Cortex of kidney (tissue), 1 donor: ENCODE measurements around the gene GRIK3.

Experiments used
- DNase-seq: peaks from one replicate; lab custom pipeline; 2025; lab: John Stamatoyannopoulos, UW

The GRIK3 gene

DNA sequence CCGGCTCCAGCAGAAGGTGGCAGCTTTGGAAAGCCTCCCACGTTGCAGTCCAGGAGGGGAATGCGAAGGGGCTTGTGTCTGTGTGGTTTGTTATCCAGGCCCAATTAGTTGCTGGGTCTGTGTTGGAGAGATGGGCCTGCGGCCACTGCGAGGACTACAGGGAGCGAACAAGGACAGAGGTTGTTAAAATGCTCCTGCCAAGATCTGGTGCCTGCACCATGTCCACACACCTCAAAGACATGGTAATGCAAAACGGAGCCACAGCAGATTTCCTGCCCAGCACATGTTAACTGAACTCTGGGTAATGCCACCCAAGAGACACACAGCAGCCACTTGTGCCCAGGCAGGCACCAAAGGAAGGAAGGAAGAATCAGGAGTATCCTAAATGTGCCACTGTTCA lies 18.6 kb downstream of the GRIK3 start:
- DNase-seq, result no peak

DNA sequence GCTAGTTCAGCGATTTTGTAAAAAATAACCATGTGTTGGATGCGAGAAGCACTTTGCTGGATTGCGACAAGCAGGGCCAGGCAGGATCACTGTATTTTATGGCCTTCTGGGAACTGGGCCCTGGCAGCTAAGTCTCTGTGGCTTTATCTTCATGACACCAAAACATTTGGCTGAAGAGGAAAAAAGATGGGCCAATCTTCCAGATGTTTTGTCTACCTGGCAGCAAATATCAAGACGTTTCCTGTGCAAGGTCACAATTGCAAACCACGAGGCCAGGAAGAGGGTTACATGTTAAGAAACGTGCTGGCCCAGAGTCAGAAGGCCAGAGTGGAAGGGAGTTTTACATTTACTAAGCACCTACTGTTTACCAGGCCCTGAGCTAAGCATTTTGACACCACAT lies 22.1 kb downstream of the GRIK3 start:
- no peak for DNase-seq

DNA sequence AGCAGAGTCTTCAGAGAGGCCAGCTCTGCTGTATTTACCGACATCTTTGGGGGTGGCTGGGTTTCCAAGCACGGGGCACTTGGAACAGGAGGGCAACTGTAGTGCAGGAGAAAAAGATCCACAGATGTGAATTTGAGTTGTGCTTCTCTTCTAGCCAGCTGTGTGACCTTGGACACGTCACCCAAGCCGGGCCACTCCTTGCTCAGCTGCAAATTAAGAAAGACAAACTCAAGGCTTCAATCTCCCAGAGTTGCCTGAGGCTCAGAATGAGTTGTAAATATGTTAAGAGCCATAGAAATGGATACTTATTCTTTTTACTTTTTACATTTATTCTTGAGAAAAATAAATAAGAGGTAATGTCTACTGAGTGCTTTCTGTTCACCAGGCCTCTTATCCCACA lies 24.3 kb downstream of the GRIK3 start:
- DNase-seq, result no peak

DNA sequence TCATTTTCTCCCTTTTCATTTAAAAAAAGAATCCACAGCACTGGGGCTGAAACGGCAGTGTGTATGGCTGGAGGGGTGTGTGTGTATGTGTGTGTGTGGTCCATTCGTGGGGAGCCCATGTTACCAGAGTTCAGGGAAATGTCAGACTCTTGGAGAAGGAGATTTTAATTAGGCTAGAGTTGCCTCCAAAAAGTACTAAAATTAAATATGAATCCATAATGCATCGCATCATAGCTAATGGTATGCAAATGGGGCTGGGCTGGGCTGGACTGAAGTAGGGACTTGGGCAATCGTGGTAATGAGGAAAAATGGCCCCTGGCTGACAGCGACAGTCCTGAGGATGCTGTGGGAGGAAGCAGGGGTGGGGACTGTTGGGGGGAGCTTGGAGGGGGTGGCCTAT lies 24.8 kb downstream of the GRIK3 start:
- DNase-seq, result no peak

DNA sequence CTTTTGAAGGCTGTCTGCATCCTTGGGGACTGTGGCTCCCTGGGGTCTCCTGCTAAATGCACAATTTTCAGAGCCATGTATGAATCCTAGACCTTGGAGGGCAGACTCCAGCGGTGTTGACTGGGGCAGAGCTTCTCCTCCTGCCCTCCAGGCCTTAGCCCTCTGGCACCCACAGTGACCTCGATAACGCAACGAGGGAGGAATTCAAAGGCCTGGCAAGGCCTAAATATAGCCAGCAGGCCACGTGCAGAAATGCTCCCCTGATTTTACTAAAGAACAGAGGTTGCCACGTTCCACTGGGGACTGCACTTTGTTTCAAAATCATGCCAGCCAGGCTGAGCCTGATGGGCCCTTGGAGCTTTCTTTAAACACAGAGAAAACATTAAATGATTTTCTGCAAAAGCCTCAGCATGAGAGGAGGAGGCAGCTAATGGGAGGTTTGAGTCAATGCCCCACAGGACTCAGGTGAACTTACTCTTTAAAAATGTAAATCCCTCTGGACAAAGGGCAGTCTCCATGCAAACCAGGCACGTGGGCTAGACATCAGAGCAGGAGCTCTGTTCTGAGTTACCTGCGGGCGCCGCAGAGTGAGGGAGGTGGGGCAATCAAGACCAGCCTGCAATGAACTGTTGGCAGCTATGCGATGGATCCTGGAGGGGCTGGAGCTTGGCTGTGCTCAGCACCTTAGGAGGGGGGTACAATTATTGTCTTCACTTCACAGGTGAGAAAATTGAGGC lies 28.0 kb downstream of the GRIK3 start:
- no peak for DNase-seq

DNA sequence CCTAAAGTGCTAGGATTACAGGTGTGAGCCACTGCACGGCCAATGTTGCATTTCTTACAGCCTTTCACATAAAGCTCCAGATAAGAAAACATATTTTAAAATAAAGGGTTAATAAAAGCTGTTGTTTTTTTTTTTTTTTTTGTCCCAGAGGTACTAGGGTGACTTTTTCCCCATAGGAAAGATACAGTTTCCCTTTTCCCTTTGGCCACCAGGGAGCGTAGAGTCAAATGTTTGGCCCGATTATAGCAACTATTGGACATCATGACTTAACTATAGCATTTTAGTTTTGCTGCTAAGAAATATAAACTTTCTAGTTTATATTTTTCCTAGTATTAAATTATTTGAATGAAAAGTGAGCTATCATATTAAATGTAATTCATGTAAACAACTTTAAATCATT lies 31.4 kb downstream of the GRIK3 start:
- DNase-seq, result no peak

DNA sequence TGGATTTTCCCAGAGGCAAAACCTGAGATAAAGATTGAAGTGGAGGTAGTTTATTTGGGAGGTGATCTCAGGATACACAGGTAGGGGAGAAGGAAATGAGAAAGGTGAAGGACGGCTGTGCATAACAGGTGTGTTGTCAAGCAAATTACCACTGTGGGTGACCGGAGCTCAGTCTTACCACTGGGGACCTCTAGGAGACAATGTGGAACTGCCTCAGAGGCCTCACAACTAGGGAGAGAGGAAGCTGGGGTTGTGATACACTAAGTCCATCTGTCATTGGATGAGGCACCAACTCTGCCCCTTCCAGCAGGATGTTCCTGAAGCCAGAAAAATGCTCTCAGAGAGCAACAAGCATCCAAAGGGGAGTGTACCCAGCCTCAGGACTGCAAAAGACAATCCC lies 32.6 kb downstream of the GRIK3 start:
- DNase-seq, result no peak

DNA sequence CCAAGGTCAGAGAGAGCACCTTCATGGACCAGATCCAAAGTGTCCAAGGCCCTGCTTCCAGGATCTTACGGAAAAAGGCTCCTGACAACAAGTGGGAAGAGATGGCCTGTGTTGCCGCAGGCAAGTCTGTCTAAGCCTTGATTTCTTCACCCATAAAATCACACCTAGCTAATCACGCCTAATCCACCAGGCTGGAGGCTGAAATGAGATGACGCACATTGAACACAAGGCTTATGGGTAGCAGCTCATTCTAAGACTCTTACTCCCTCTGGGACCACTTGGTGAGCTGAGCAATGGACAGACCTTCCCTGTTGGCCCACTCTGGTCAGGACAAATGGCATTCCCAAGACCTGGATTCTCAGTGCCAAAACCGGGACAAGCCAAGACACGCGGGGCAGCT lies 38.2 kb downstream of the GRIK3 start:
- DNase-seq, result no peak

DNA sequence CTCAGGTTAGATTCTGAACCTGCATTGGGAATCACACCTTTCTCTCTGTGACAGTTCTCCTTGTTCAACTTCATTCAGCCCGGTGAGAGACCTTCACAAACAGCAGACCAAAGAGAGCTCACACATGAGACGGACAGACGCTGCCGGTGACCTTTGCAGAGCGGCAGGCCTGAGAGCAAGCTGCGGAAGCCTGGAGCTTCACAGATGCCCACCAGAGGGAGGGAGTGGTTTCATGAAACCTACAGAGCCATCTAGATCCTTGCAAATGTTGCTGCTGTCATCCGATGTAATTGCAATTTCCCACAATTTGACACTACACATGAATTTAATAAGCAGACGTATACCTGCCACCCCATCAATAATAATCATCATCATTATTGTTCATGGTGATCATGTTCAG lies 39.4 kb downstream of the GRIK3 start:
- DNase-seq, result no peak

DNA sequence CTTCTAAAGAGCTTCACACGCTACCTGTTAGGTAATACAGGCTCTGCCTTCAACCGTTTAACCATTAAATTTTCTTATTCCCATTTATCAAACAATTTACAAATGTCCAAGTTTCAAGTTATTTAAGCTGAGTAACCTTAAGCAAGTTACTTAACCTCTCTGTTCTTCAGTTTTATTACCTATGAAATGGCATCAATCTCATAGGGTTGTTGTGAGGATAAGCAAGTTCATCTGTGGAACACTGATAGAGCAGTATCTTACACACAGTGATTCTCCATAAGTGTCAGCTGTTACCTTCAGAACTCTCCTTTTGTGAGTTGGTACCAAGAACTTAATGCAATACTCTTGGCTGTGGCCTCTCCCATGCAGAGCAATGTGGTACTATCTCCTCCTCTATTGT lies 40.0 kb downstream of the GRIK3 start:
- no peak for DNase-seq

DNA sequence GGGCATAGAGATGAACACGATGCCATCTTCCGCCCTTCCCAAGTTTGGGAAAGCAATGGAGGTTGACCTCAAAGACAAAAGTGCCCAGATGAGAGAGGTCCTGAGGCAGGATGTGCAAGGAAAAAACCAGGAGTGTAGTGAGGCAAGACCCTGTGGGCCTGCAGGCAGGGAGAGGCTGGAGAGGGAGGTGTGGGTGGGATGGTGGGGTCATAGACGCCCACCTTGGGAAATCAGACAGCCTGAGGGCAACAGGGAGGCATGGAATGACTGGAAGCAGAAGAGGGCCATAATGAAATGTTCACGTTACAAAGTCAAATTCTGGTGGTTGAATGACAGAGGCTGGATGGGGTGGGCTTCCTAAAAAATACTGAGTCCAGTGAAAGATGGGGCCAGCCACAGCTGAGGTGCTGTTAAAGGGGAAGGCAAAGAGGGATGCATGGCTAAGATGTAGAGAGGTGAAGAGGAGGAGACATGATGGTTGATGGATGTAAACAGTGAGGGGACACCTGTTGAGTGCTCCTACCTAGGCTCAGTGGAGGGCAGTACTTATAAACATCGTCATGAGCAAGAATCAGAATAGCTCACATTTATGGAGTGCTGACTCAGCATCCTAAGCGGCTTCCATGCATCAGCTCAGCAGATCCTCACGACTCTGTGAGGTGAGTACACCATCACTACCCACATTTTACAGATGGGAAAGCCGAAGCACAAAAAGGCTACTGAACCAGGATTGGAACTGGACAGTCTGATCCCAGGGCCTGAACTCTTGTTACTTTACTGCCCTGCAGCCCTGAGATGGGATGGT lies 42.0 kb downstream of the GRIK3 start:
- DNase-seq, result no peak

DNA sequence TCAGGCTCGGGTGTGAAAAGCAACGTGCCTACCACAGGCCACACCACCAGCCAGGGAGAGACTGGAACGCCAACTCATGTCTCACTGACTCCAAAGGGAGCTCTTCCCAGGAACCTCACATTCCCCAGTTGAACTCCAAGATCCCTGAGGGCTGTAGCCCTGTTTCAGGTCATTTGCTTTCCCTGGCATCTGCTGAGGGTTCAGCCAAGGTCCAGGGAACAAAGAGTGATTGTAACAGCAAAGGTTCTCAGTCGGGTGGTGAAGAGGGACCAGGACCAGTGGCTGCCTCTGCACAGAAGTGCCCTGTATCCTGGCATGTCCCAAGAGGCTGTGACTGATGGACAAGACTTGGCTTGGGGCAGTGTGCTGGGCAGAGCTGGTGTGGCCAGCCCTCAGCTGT lies 42.8 kb downstream of the GRIK3 start:
- DNase-seq, result no peak

DNA sequence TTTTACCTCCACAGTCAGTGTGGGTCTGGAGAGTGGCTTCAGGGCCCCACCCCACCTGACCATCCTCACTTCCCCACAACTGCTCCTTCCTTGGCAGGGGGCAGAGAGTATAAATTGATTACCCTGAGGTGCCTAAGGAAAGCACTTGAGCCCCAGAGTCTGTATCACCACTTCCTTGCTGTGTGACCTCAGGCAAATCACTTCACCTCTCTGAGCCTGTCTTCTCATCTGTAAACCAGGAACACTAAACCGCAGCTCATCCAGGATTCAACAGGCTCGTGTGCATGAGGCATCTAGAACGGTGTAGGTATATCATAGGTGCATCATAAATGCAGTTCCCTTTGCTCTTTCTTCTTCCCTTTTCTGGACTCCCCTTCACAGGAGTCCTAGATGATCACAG lies 43.4 kb downstream of the GRIK3 start:
- no peak for DNase-seq

DNA sequence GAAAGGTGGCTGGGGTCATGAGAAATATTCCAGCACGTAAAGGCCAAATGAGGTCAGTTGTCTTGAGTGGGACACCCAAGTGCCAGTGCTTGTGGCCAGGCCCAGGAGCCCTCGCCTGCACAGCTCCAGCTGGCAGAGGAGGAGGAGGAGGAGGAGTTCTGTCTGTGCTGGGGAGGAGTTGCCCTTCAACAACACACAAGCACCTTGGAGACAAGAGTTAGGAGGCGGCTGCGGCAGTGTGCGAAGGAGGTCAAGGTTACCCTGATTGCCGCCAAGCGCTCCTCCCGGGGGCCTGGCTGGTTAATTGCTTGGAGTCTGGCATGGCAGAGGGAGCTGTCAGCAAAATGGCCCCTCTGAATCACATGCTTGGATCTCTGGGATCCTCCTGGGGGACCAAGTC lies 45.1 kb downstream of the GRIK3 start:
- no peak for DNase-seq

DNA sequence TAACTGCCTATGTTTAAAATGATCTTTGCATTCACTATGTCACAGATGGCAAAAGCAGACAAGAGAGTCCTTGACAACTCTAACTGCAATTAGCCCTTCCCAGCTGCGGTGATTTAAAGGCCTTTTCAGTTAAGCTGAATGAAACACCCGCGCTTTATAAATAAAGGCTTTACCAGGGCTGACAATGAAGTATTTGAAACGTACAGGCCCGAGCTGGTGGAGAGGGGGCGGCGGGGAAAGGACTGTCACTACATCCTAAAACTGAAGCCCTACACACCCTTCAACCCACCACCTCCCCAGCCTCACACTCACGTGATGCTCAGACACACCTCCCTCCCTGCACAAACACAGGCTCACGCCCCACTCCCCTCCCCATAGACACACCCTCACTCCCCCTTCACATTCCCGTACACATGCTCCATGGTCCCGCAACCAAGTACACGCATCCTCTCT lies 45.5 kb downstream of the GRIK3 start:
- no peak for DNase-seq

DNA sequence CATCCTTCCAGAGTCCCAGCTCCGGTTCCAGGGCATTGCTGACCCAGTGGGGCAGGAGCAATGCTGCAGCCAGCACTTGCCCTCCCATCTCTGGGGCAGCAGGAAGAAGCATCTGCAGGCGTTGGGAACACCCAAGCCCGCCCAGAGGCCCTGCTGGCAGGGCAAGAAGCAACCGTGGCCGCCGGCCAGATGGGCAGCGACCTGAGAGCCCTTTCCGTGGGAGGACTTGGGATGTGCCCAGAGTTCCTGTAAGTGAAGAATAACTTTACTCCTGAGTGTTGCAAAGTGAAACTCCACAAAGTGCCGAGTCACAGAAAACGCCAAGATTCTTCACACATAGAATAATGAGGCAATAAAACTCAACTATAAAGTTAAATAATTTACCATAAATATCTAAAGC lies 46.0 kb downstream of the GRIK3 start:
- DNase-seq, result no peak

DNA sequence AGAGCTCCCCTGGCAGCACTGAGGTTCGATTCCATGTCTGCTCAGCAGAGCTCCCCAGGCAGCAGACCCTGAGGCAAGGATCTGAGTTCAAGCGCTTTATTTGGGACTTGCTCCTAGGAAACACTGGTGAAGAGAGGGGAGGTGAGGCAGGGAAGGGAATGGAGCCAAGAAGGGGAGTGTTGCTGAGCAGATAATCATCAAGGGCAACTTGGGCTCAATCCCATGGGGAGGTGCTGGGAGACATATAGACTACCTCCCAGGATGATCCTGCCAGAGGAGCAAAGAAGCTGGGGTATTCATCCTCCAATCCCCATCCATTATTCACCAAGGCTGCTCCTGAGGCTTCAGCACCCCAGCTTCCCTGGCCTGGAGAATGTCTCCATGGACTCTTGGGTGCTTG lies 47.0 kb downstream of the GRIK3 start:
- DNase-seq, result no peak

DNA sequence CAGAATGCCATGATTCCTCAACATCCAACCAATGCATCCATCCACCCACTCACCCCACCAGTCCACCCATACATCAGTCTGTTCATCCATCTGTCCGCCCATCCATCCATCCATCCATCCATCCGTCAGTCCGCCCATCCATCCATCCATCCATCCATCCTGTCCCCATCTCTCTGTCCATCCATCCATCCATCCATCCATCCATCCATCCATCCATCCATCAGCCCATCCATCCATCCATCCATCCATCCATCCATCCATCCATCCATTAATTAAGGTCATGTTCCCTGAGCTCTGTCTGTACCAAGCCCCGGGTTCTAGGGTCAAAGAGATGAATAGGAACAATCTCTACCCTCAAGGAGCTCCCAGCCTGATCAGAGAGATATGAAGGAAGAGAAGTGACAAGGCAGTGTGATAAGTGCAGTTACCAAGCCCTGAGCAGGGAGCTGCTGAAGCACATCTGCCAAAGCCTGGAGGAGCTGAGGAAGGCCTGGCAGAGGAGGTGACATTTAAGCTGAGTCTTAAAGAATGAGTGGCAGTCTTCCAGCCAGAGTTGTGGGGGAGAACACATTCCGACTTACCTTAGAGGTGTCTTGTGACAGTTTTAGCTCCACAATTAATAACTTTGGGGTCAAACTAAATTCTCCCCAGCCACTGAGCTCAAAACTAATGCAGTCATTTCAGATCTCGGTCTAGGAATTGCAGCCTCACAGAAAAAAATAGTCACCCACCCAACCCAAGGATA lies 47.9 kb downstream of the GRIK3 start:
- no peak for DNase-seq

DNA sequence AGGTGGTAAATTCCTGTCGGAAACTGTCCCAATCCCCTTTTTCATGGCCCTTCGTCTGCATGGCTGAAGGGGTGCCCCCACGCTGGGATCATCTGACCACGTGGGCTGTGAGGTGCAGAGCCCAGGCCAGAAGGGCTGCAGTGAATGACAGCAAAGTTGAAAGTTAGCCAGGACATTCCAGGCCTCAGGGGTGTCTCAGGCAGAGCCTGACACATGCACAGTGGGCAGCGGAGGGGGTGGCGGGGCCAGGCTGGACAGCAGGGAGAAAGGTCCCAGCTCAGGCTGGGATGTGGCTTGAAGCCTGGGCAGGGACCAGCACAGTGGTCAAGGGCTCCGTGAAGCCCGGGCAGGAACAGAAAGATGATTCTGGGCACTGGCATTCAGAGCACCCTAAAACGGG lies 49.6 kb downstream of the GRIK3 start:
- no peak for DNase-seq

DNA sequence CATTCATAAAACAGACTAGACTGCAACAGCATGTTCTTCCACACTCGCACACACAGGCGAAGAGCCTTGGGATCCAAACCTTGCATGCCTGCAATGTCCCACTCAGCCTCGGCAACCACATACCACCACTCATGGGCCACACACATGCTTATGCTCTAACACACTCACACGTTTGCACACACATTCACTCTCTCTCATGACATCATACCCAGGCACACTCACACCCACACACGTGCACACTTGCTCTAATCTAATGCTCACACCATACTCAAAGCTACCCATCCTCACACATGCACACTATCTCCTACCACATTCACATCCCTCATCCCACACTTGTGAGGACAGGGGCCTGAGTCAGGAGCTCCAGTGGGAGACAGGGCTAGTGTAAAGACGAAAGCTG lies 50.3 kb downstream of the GRIK3 start:
- DNase-seq, result no peak

DNA sequence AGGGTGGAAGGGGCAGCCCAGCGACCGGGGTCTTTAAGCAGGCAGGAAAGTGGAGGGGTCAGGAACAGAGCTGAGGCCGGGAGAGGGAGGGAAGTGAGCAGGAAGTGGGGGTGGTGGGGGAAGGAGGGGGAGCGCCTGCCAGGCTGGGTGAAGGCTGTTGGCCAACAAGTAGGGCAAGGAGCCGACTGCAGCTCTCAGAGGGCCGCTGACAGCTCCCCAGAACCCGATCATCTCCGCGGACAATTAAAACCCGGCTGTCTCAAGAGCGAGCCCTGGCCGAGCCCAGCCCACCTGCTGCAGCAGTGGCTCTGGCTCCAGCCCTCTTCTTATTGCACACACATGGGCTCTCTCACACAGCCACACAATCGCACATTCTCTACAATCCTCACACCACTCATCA lies 51.6 kb downstream of the GRIK3 start:
- no peak for DNase-seq

DNA sequence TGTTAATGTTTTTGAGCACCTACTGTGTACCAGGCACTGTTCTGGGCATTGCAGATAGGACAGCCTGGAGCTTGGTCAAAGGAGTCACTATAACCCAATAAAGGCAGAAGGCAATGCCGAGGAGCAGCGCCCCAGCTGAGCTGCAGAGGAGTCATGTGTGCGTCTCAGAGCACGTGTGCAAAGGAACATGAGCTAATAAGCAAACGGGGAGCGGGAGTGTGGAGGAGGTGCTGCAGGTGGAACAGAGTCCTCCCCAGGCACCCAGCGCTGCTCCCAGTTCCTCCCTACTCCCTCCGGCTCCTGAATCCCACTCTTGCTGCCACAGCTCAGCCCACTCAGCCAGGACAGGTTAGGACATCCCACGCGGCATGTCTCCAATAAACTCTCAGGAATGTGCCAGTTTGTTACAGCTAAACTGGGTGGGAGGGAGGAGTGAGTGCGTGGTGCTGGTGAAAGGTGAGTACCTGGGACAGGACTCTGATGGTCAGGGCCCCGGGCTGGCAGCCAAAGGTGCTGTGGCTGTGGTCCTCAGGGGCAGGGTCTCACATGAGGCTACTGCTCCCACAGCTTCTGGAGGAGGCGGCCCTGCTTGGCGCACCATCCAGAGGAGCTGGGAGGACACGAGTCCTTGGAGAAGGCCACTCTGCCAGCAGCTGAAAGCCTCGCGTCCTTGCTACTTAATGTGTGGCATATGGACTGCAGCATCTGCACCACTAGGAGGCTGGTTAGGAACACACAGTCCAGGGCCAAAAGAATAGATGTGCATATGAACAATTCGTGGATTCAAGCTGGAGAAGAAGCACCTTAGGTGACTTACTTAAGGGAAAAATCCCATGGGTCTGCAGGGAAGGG lies 52.3 kb downstream of the GRIK3 start:
- DNase-seq, result no peak
